ENCODE results near the gene ATP8B1. TPM values are rescaled to one million over a fixed set of nuclear protein-coding genes. Genes with fewer than 3 reads are reported as not detected.
A peak's percentile ranks its signal among the peaks of the same experiment; 100 is the strongest.

The ATP8B1 gene
- total RNA-seq, 4 donors from 2014 or later, result 97.3 to 115 (median 103) TPM

DNA sequence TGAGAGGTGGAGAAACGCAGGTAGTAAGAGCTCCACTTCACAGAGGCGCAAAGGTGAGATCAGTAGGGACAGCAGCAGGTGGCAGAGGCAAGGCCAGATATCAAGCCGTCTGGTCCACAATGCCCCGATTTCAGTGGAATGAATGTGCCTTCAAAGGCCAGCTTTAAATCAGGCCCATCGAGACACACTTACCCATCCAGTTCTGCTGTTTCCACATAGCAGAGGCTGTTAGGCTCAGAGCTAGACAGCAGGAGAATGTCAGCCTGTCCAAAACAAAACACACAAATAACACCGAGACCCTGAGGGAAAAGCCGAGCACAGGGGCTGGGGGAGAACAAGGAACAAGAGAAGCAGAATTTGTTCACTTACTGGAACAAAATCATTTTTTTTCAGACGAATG lies 105.7 kb downstream of the ATP8B1 start:
- Histone ChIP-seq H3K4me3 (no peak overlapping the region), H3K4me1 (peaks cover 0 to 8% (median 0%) of the 10 kb centered on the region in 4 donors), H3K27me3 (no peaks in the 10 kb centered on the region), H3K36me3 (peaks cover 0 to 59% (median 0%) of the 10 kb centered on the region in 3 donors), H3K27ac (no peak overlapping the region), H3K9me3 (no peaks in the 10 kb centered on the region)
- no peak for DNase-seq
- no peak for TF ChIP-seq POLR2A (IDR thresholded peaks at IDR 0.05)
- TF ChIP-seq, protein P1, sequence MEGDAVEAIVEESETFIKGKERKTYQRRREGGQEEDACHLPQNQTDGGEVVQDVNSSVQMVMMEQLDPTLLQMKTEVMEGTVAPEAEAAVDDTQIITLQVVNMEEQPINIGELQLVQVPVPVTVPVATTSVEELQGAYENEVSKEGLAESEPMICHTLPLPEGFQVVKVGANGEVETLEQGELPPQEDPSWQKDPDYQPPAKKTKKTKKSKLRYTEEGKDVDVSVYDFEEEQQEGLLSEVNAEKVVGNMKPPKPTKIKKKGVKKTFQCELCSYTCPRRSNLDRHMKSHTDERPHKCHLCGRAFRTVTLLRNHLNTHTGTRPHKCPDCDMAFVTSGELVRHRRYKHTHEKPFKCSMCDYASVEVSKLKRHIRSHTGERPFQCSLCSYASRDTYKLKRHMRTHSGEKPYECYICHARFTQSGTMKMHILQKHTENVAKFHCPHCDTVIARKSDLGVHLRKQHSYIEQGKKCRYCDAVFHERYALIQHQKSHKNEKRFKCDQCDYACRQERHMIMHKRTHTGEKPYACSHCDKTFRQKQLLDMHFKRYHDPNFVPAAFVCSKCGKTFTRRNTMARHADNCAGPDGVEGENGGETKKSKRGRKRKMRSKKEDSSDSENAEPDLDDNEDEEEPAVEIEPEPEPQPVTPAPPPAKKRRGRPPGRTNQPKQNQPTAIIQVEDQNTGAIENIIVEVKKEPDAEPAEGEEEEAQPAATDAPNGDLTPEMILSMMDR (IDR thresholded peaks at IDR 0.05), result no peak

DNA sequence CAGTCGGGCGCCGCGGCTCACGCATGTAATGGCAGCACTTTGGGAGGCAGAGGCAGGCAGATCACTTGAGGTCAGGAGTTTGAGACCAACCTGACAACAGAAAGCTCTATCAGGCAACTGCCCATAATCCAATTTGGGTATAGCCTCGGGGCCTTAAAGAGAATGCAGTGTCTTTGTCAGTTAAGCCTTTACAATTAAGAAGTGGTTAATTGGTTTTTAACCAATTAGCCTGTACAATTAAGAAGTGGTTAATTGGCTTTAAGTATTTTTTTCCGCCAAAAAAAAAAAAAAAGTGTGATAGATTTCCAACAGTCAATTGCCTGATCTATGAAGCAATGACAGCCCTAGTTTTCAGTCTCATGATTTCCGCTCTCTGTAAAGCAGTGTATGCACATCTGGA lies 106.8 kb downstream of the ATP8B1 start:
- Histone ChIP-seq H3K4me3 (no peak overlapping the region), H3K27me3 (no peaks in the 10 kb centered on the region), H3K27ac (no peak overlapping the region), H3K36me3 (peaks cover 0 to 50% (median 0%) of the 10 kb centered on the region in 3 donors), H3K4me1 (peaks cover 0 to 13% (median 0%) of the 10 kb centered on the region in 4 donors), H3K9me3 (no peaks in the 10 kb centered on the region)
- no peak for DNase-seq
- TF ChIP-seq POLR2A (IDR thresholded peaks at IDR 0.05), result no peak
- TF ChIP-seq, protein P1 (IDR thresholded peaks at IDR 0.05), result no peak

DNA sequence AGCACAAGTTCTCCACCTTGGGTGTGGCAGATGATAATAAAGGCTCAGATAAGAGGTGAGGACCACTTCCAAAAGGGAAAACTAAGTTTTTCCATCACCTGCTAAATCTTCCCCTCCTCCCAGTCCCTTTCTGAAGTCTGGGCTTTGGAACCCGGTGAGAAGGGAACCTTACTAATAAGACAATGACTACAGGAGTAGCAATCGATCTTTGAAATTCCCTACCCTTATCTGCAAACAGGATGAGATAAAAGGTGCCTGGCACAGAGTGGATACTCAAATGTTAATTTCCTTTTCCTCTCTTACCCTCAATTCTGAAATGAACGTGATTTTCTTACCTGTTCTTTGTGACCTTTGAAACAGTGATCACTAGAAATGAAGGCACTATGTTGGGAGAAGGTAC lies 111.8 kb downstream of the ATP8B1 start:
- Histone ChIP-seq H3K4me1 (peaks cover 0 to 20% (median 0%) of the 10 kb centered on the region in 4 donors), H3K36me3 (peaks cover 0 to 40% (median 0%) of the 10 kb centered on the region in 3 donors), H3K9me3 (no peaks in the 10 kb centered on the region), H3K27me3 (no peaks in the 10 kb centered on the region), H3K27ac (peak overlapping the region in 1 of 4 donors; percentile 45), H3K4me3 (no peak overlapping the region)
- DNase-seq, result no peak
- TF ChIP-seq POLR2A (IDR thresholded peaks at IDR 0.05), result no peak
- TF ChIP-seq, protein P1 (IDR thresholded peaks at IDR 0.05), result no peak

DNA sequence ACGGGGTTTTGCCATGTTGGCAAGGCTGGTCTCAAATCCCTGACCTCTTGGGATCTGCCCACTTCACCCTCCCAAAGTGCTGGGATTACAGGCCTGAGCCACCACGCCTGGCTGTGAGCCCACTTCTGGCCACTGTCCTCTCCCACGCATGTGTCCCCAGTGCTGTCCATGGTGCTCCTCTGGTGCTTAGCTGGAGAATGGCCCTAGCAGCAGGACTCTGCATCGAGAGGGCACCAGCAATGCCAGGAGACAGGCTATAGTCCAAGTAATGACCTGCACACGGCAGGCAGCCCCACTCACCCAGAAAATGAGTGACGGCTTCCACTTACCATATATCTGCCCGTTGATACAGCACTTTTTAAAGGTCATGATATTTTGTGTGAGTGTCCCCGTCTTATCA lies 115.1 kb downstream of the ATP8B1 start:
- no peaks in the 10 kb centered on the region for H3K9me3 ChIP-seq
- H3K36me3 ChIP-seq, result peaks cover 0 to 49% (median 0%) of the 10 kb centered on the region in 3 donors
- peaks cover 0 to 12% (median 0%) of the 10 kb centered on the region in 4 donors for H3K4me1 ChIP-seq
- no peak overlapping the region for H3K4me3 ChIP-seq
- no peak for TF ChIP-seq POLR2A (IDR thresholded peaks at IDR 0.05)
- TF ChIP-seq, protein P1 (IDR thresholded peaks at IDR 0.05), result no peak
- DNase-seq, result no peak
- no peaks in the 10 kb centered on the region for H3K27me3 ChIP-seq
- no peak overlapping the region for H3K27ac ChIP-seq

DNA sequence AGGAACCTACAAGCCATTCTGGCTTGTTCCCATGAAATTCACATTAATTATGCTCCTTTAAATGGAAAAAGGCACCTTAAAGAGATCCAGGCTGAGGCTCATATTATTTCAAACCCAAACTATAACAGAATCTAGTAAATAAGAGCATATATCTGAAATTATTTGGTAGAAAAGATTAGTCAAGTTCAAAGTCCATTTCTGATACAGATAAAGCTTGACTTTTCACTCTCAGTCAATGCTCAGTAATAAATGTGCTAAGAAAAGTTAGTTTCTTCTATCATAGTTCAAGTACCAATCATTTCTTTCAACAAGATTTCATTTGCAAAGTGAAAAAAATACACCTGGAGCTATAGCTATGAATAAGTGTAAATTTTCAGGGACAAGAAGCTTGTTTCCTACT lies 119.6 kb downstream of the ATP8B1 start:
- Histone ChIP-seq H3K9me3 (no peaks in the 10 kb centered on the region), H3K27ac (peak overlapping the region in 2 of 4 donors; percentile 15 to 75), H3K4me3 (no peak overlapping the region), H3K36me3 (peaks cover 0 to 49% (median 0%) of the 10 kb centered on the region in 3 donors), H3K27me3 (no peaks in the 10 kb centered on the region), H3K4me1 (no peaks in the 10 kb centered on the region)
- DNase-seq, result no peak
- TF ChIP-seq POLR2A (IDR thresholded peaks at IDR 0.05), result no peak
- TF ChIP-seq, protein P1 (IDR thresholded peaks at IDR 0.05), result no peak
